Fibroblast of villous mesenchyme (primary cell): ENCODE results near the gene PRUNE1. TPM values are rescaled to one million over a fixed set of nuclear protein-coding genes. Genes with fewer than 3 reads are reported as not detected.
A peak's percentile ranks its signal among the peaks of the same experiment; 100 is the strongest.

Experiments
- DNase-seq: peaks from one replicate; pipeline ENCODE4 v3.0.0-alpha.2; 2010; ENCODE audit warnings: low read depth
- H3K4me3 ChIP-seq: 2 replicates; pipeline ENCODE4 v1.5.1; 2011; ENCODE audit warnings: low read depth, mild to moderate bottlenecking, low read length
- total RNA-seq: library from RNA; depleted of rRNA; stranded (reverse); fragments of >200 nt; gene quantifications from 2 replicates; pipeline ENCODE4 v1.2.3, GENCODE V29; 2012
- TF ChIP-seq, protein P1 (sequence below): IDR thresholded peaks from 2 replicates; pipeline ENCODE4 v1.5.1; 2012; ENCODE audit warnings: low read depth, mild to moderate bottlenecking, low read length; ENCODE audit not compliant: insufficient read depth

The PRUNE1 gene
- total RNA-seq, 1 donor = 12.1 TPM

DNA sequence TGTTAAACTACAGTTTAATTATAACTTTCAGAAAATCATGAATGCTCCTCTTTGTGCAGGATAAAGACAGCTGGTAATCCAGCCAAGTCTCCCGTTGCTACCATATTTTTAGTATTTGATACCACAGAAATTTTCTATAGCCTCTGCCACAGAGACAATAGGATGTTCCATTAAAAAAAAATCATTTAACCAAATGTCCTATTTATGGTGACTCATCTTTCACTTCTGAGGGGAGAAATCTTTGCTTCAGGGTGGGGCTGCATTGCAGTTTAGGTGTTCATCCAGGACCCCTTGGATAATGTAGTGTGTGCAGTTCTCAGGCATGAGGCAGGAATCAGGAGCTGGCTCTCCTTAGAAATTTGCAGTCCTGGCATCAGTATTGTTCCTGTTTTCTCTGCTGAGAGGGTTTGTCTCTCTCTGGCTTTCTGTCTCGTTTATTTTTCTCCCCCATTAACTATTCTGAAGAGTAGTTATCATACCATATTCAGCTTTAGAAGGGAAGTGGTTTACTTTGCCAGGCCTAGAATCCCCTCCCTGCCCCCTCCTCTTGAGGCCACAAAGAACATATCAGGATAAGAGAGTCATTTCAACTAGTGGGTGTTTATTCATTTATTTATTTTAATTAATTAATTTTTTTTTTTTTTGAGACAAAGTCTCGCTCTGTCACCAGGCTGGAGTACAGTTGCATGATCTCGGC is 3.1 kb downstream of the PRUNE1 start:
- DNase-seq = no peak
- H3K4me3 ChIP-seq = no peak overlapping the region
- TF ChIP-seq, protein P1, sequence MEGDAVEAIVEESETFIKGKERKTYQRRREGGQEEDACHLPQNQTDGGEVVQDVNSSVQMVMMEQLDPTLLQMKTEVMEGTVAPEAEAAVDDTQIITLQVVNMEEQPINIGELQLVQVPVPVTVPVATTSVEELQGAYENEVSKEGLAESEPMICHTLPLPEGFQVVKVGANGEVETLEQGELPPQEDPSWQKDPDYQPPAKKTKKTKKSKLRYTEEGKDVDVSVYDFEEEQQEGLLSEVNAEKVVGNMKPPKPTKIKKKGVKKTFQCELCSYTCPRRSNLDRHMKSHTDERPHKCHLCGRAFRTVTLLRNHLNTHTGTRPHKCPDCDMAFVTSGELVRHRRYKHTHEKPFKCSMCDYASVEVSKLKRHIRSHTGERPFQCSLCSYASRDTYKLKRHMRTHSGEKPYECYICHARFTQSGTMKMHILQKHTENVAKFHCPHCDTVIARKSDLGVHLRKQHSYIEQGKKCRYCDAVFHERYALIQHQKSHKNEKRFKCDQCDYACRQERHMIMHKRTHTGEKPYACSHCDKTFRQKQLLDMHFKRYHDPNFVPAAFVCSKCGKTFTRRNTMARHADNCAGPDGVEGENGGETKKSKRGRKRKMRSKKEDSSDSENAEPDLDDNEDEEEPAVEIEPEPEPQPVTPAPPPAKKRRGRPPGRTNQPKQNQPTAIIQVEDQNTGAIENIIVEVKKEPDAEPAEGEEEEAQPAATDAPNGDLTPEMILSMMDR = no peak

DNA sequence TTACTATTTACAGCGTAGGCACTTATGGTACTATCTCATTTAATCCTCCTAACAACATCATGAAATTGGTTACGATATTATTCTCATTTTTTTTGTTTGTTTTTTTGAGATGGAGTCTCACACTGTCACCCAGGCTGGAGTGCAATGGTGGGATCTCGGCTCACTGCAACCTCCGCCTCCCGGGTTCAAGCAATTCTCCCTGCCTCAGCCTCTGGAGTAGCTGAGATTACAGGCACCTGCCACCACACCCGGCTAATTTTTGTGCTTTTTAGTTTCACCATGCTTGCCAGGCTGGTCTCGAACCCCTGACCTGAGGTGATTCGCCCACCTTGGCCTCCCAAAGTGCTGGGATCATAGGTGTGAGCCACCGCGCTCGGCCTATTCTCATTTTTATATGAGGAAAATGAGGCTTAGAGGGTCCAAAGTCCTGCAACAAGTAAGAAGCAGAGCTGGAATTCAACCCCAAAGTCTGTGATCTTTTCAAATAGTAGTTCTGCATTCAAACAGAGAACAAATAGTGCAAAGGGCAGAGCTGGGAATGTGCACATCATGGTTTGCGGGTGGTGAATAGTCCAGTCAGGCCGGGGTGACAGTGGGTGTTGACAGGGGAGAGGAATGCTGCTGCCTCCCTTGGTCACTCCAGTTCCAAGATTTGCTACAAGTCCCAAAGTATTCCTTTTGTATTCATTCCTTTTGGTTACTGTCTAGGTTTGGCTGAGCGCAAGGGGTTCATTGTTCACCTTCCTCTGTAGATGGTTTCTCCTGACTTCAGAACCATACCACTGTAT is 4.6 kb downstream of the PRUNE1 start:
- H3K4me3 ChIP-seq = no peak overlapping the region
- DNase-seq = no peak
- TF ChIP-seq, protein P1 = no peak

DNA sequence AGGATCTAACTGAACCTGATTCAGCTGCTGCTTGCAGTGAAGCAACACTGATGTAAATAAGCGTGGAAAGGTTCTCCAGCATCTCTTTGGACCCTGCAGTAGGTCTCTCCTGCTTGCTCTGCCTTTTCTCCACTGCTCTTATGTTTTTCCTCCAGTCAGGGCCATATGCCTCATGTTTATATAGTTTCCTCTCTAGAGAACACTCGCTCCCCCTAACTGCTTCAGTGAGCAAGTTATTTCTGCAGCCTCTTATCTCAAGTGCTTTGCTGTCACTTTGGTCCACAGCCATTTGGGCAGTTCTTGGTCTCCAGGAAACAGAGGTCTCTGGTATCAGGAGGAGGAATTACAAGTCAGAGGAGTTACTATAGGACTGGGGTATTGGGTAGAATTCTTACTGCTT is 5.3 kb downstream of the PRUNE1 start:
- peak; percentile 72 for DNase-seq
- TF ChIP-seq, protein P1 = peak; percentile 11
- no peak overlapping the region for H3K4me3 ChIP-seq

DNA sequence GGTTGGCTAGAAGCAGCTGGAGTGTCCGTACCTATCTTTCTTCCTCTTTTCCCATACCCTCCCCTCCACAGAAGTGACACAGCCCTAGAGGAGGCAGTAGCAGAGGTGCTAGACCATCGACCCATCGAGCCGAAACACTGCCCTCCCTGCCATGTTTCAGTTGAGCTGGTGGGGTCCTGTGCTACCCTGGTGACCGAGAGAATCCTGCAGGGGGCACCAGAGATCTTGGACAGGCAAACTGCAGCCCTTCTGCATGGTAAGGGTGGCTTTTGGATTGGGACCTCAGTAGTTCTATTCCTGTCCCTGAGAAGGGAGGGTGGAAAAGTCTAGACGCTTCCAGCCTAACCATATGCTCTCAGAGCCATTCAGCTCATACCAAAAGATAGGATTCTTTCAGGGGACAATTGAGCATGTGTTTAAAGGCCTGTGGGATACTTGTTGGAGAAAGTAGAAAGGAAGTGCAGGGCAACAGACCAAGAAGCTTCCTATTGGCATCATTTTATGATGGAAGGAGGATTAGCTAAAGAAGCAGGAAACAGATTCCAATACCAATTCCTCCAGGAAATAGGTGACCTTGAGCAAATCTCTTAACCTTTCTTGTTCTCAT is 16.4 kb downstream of the PRUNE1 start:
- no peak overlapping the region for H3K4me3 ChIP-seq
- TF ChIP-seq, protein P1 = peak; percentile 86
- peak; percentile 72 for DNase-seq

DNA sequence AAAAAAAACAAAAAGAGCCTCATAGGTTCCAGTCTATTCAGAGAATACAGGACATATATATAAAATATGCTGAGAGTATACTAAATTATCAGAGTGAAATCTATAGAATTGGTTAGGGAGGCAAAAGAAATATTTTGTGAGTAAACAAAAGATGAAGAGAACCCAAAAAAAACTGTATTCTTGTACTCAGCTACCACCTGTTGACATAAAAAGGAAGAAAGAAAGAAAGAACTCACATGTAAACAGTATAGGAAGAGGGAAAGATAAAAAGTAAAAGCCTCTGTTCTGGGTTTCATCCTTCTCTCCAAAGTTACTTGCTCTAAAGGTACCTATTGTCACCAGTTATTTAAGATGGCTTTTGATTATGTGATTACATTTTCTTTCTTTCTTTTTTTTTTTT is 18.2 kb downstream of the PRUNE1 start:
- DNase-seq = no peak
- TF ChIP-seq, protein P1 = no peak
- H3K4me3 ChIP-seq = no peak overlapping the region

DNA sequence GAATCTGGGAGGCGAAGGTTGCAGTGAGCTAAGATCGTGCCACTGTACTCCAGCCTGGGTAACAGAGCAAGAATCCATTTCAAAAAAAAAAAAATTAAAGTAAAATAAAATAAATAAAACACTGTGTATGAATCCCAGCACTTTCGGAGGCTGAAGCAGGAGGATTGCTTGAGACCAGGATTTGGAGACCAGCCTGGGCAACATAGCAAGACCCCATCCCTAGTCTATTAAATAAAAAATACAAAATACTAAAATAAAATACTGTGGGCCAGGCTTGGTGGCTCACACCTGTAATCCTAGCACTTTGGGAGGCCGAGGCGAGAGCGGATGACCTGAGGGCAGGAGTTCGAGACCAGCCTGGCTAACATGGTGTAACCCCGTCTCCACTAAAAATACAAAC is 23.9 kb downstream of the PRUNE1 start:
- no peak for DNase-seq
- TF ChIP-seq, protein P1 = no peak

More for the DNA sequence above, 23.9 kb downstream of the PRUNE1 start:
- H3K4me3 ChIP-seq = no peak overlapping the region
